GM23338 (cell line): ENCODE data around the gene GPAM.

ENCODE experiments used
- CTCF ChIP-seq, 2 experiments: fragments of 200-600 bp in 1 of 2; sonication (generic) in 1 of 2; conservative IDR thresholded peaks; 2 replicates each; pipeline versions ENCODE4 v1.5.1 to v1.6.1; 2016 to 2017; ENCODE audit warnings: antibody characterized with exemption in 2 of 2, low read depth in 2 of 2, mild to moderate bottlenecking in 2 of 2, moderate library complexity in 1 of 2
- EZH2 ChIP-seq: fragments of 200-600 bp; sonication (generic); IDR thresholded peaks from one replicate; pipeline ENCODE4 v1.8.0; 2017; ENCODE audit warnings: antibody characterized with exemption, mild to moderate bottlenecking, low read depth; ENCODE audit not compliant: unreplicated experiment
- EZH2phosphoT487 ChIP-seq: fragments of 200-600 bp; sonication (generic); IDR thresholded peaks from one replicate; pipeline ENCODE4 v1.8.1; 2018; ENCODE audit warnings: antibody characterized with exemption; ENCODE audit not compliant: unreplicated experiment
- JUNB ChIP-seq: IDR thresholded peaks from one replicate; pipeline ENCODE4 v1.6.1; 2016; ENCODE audit warnings: antibody characterized with exemption; ENCODE audit not compliant: unreplicated experiment
- POLR2AphosphoS5 ChIP-seq: IDR thresholded peaks from 2 replicates; pipeline ENCODE4 v1.6.1; 2016; ENCODE audit warnings: antibody characterized with exemption, low read depth
- TF ChIP-seq, protein P1 (sequence below): IDR thresholded peaks from one replicate; pipeline ENCODE4 v1.6.1; 2018; ENCODE audit warnings: antibody characterized with exemption; ENCODE audit not compliant: unreplicated experiment

GRCh38 chr10:112184052-112184371 lies 447 bp upstream of the GPAM start:
- no peak for TF ChIP-seq CTCF (conservative IDR thresholded peaks at IDR 0.05; ENCODE audit: low read depth in 2 of 2)
- TF ChIP-seq, protein P1, sequence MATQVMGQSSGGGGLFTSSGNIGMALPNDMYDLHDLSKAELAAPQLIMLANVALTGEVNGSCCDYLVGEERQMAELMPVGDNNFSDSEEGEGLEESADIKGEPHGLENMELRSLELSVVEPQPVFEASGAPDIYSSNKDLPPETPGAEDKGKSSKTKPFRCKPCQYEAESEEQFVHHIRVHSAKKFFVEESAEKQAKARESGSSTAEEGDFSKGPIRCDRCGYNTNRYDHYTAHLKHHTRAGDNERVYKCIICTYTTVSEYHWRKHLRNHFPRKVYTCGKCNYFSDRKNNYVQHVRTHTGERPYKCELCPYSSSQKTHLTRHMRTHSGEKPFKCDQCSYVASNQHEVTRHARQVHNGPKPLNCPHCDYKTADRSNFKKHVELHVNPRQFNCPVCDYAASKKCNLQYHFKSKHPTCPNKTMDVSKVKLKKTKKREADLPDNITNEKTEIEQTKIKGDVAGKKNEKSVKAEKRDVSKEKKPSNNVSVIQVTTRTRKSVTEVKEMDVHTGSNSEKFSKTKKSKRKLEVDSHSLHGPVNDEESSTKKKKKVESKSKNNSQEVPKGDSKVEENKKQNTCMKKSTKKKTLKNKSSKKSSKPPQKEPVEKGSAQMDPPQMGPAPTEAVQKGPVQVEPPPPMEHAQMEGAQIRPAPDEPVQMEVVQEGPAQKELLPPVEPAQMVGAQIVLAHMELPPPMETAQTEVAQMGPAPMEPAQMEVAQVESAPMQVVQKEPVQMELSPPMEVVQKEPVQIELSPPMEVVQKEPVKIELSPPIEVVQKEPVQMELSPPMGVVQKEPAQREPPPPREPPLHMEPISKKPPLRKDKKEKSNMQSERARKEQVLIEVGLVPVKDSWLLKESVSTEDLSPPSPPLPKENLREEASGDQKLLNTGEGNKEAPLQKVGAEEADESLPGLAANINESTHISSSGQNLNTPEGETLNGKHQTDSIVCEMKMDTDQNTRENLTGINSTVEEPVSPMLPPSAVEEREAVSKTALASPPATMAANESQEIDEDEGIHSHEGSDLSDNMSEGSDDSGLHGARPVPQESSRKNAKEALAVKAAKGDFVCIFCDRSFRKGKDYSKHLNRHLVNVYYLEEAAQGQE = no peak
- TF ChIP-seq EZH2phosphoT487 = no peak
- TF ChIP-seq EZH2 = no peak
- no peak for TF ChIP-seq POLR2AphosphoS5
- TF ChIP-seq JUNB = no peak
